Sigmoid colon (tissue), 7 donors: ENCODE data around the gene ZDHHC5. TPM values are rescaled to one million over a fixed set of nuclear protein-coding genes. Genes with fewer than 3 reads are reported as not detected.

Experiments used
- DNase-seq: peaks from one replicate; pipeline ENCODE4 v3.0.0-alpha.2; 2019
- H3K27ac ChIP-seq, 4 donors: fragments of 200-600 bp; sonication (generic); one replicate each; pipeline ENCODE4 v1.5.1; 2016 to 2019; ENCODE audit warnings: mild to moderate bottlenecking in 1 of 4
- H3K27me3 ChIP-seq, 3 donors: fragments of 200-600 bp; sonication (generic); one replicate each; pipeline ENCODE4 v1.5.1; 2019; ENCODE audit warnings: mild to moderate bottlenecking in 1 of 3
- H3K36me3 ChIP-seq, 4 donors: fragments of 200-600 bp; sonication (generic); one replicate each; pipeline ENCODE4 v1.5.1; 2016 to 2019
- H3K4me1 ChIP-seq, 4 donors: fragments of 200-600 bp; sonication (generic); one replicate each; pipeline ENCODE4 v1.5.1; 2017 to 2019
- H3K4me3 ChIP-seq, 4 donors: fragments of 200-600 bp; sonication (generic); one replicate each; pipeline ENCODE4 v1.5.1; 2017 to 2019; ENCODE audit warnings: mild to moderate bottlenecking in 2 of 4, moderate library complexity in 1 of 4
- H3K9me3 ChIP-seq, 4 donors: fragments of 200-600 bp in 3 of 4; sonication (generic) in 3 of 4; one replicate each; pipeline versions ENCODE4 v1.5.1 to v1.6.1; 2013 to 2019
- EP300 ChIP-seq, 4 donors: sonication (generic); formaldehyde crosslinking; IDR thresholded peaks; one replicate each; pipeline ENCODE4 v1.6.1; 2017; ENCODE audit warnings: antibody characterized with exemption in 4 of 4
- POLR2A ChIP-seq, 2 donors: fragments of 450-650 bp; IDR thresholded peaks; one replicate each; pipeline ENCODE4 v1.6.1; 2016; ENCODE audit warnings: antibody characterized with exemption in 2 of 2, mild to moderate bottlenecking in 2 of 2, moderate library complexity in 2 of 2
- POLR2AphosphoS5 ChIP-seq, 4 donors: sonication (generic); formaldehyde crosslinking; IDR thresholded peaks; one replicate each; pipeline ENCODE4 v1.6.1; 2017; ENCODE audit warnings: antibody characterized with exemption in 4 of 4
- WGBS, 2 donors: extraction: QIAGEN DNeasy Blood & Tissue Kit; methylation state at CpG; one replicate each; pipeline ENCODE4 v1.1.7; 2013; 5-methylcytosine and 5-hydroxymethylcytosine counted together
- intact Hi-C: fragments of 100-400 bp; cut with DNase I; formaldehyde crosslinking; loops from one replicate; pipeline ENCODE4 v1.15.1; 2023
- polyA plus RNA-seq, 3 donors: library from polyadenylated mRNA; stranded (reverse); fragments of 200-250 nt; gene quantifications; one replicate each; pipeline ENCODE4 v1.2.3, GENCODE V29; 2013
- total RNA-seq, 4 donors: library from RNA; depleted of rRNA; stranded (reverse); fragments of >200 nt; gene quantifications; one replicate each; pipeline ENCODE4 v1.1.0, GENCODE V29; 2016
- TF ChIP-seq, protein P1 (sequence below), 4 experiments: fragments of 450-650 bp in 3 of 4; fragments of 200-600 bp in 1 of 4; IDR thresholded peaks; one replicate each; pipeline ENCODE4 v1.5.1; 2016 to 2019; ENCODE audit warnings: antibody characterized with exemption in 4 of 4, mild to moderate bottlenecking in 3 of 4, moderate library complexity in 2 of 4
- donor health status: healthy with polysubstance abuse.
- donor health status: Bipolar disorder and iron deficiency.
- donor health status: healthy.

The ZDHHC5 gene
- total and polyA plus RNA-seq, 7 donors: 13.6 to 42.5 (median 28.0) TPM

- TF ChIP-seq POLR2AphosphoS5 (IDR thresholded peaks at IDR 0.05) (no peak), EP300 (IDR thresholded peaks at IDR 0.05) (no peak), POLR2A (IDR thresholded peaks at IDR 0.05) (no peak)
- TF ChIP-seq, protein P1, sequence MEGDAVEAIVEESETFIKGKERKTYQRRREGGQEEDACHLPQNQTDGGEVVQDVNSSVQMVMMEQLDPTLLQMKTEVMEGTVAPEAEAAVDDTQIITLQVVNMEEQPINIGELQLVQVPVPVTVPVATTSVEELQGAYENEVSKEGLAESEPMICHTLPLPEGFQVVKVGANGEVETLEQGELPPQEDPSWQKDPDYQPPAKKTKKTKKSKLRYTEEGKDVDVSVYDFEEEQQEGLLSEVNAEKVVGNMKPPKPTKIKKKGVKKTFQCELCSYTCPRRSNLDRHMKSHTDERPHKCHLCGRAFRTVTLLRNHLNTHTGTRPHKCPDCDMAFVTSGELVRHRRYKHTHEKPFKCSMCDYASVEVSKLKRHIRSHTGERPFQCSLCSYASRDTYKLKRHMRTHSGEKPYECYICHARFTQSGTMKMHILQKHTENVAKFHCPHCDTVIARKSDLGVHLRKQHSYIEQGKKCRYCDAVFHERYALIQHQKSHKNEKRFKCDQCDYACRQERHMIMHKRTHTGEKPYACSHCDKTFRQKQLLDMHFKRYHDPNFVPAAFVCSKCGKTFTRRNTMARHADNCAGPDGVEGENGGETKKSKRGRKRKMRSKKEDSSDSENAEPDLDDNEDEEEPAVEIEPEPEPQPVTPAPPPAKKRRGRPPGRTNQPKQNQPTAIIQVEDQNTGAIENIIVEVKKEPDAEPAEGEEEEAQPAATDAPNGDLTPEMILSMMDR (IDR thresholded peaks at IDR 0.05): no peak
- intact Hi-C loops: no loop called here
- Histone ChIP-seq H3K27me3 (no peaks in the 10 kb centered on the region), H3K4me3 (no peak overlapping the region), H3K9me3 (peaks cover 0 to 6% (median 0%) of the 10 kb centered on the region in 4 donors), H3K36me3 (no peaks in the 10 kb centered on the region), H3K4me1 (no peaks in the 10 kb centered on the region), H3K27ac (no peak overlapping the region)
- DNase-seq: no peak
- 48 to 74% methylated on average over 3 of the region's 3 CpGs for WGBS, 2 donors
Observed at GRCh38 chr11:57622263-57622662, 45.7 kb upstream of the ZDHHC5 start.

DNA sequence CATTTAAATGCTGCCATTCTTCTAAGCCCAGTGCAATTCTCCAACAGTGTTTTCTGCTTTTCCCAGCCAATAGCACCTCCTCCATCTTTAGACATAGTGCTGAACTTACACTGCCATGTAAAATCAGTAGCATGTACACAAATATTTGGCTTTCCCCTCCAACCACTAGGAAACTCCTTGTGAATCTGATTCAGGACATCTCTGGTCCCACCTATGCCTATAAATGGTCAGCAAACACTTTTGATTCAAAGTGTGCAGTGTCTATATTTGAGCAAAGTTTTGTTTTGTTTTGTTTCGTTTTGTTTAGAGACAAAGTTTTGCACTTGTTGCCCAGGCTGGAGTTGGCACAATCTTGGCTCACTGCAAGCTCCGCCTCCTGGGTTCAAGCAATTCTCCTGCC, 43.0 kb upstream of the ZDHHC5 start:
- Histone ChIP-seq H3K36me3 (no peaks in the 10 kb centered on the region), H3K9me3 (peaks cover 0 to under 1% (median 0%) of the 10 kb centered on the region in 4 donors), H3K4me3 (no peak overlapping the region), H3K4me1 (no peaks in the 10 kb centered on the region), H3K27me3 (no peaks in the 10 kb centered on the region), H3K27ac (no peak overlapping the region)
- TF ChIP-seq POLR2AphosphoS5 (IDR thresholded peaks at IDR 0.05): no peak
- TF ChIP-seq EP300 (IDR thresholded peaks at IDR 0.05): no peak
- TF ChIP-seq, protein P1 (IDR thresholded peaks at IDR 0.05): no peak
- no peak for TF ChIP-seq POLR2A (IDR thresholded peaks at IDR 0.05)
- 86 to 89% methylated on average over 2 of the region's 2 CpGs for WGBS, 2 donors
- DNase-seq: no peak
- intact Hi-C loops: no loop called here

GRCh38 chr11:57626895-57627294, 41.0 kb upstream of the ZDHHC5 start:
- no peaks in the 10 kb centered on the region for H3K27me3 ChIP-seq
- H3K4me3 ChIP-seq: no peak overlapping the region
- 82 to 85% methylated on average over 1 of the region's 1 CpG for WGBS, 2 donors
- H3K27ac ChIP-seq: no peak overlapping the region
- no peaks in the 10 kb centered on the region for H3K36me3 ChIP-seq
- intact Hi-C loops: no loop called here
- DNase-seq: no peak
- H3K9me3 ChIP-seq: no peaks in the 10 kb centered on the region
- TF ChIP-seq, protein P1 (IDR thresholded peaks at IDR 0.05): no peak
- TF ChIP-seq POLR2AphosphoS5 (IDR thresholded peaks at IDR 0.05): no peak
- no peak for TF ChIP-seq POLR2A (IDR thresholded peaks at IDR 0.05)
- TF ChIP-seq EP300 (IDR thresholded peaks at IDR 0.05): no peak
- no peaks in the 10 kb centered on the region for H3K4me1 ChIP-seq

DNA sequence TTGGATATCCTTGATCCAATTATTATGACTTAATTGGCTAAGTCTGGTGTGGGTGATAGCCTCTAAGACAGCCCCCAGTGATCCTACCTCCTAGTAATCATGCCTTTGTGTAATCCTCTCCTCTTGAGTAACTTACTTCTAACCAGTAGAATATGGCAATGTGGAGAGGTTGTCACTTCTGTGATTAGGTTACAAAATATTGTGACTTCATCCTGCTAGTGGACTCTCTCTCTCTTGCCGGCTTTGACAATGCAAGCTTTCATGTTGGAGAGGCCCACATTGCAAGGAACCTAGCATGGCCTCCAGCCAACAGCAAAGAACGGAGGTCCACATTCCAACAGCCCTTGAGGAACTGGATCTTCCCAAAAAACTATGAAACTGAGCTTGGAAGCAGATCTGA, 37.7 kb upstream of the ZDHHC5 start:
- DNase-seq: no peak
- intact Hi-C loops: no loop called here
- no peaks in the 10 kb centered on the region for H3K9me3 ChIP-seq
- no peaks in the 10 kb centered on the region for H3K36me3 ChIP-seq
- H3K27me3 ChIP-seq: no peaks in the 10 kb centered on the region
- H3K4me1 ChIP-seq: no peaks in the 10 kb centered on the region
- TF ChIP-seq, protein P1 (IDR thresholded peaks at IDR 0.05): no peak
- TF ChIP-seq POLR2A (IDR thresholded peaks at IDR 0.05): no peak
- TF ChIP-seq POLR2AphosphoS5 (IDR thresholded peaks at IDR 0.05): no peak
- no peak for TF ChIP-seq EP300 (IDR thresholded peaks at IDR 0.05)
- 63 to 88% methylated on average over 2 of the region's 2 CpGs for WGBS, 2 donors
- H3K27ac ChIP-seq: no peak overlapping the region
- no peak overlapping the region for H3K4me3 ChIP-seq

GRCh38 chr11:57632116-57632515, 35.8 kb upstream of the ZDHHC5 start:
- 21 to 58% methylated on average over 5 of the region's 5 CpGs for WGBS, 2 donors
- Histone ChIP-seq H3K36me3 (no peaks in the 10 kb centered on the region), H3K9me3 (no peaks in the 10 kb centered on the region), H3K27me3 (no peaks in the 10 kb centered on the region), H3K27ac (no peak overlapping the region), H3K4me3 (no peak overlapping the region), H3K4me1 (no peaks in the 10 kb centered on the region)
- no peak for DNase-seq
- TF ChIP-seq, protein P1 (IDR thresholded peaks at IDR 0.05): no peak
- no peak for TF ChIP-seq EP300 (IDR thresholded peaks at IDR 0.05)
- no peak for TF ChIP-seq POLR2AphosphoS5 (IDR thresholded peaks at IDR 0.05)
- no peak for TF ChIP-seq POLR2A (IDR thresholded peaks at IDR 0.05)
- intact Hi-C loops: no loop called here
